ENCODE data around the gene GMEB1.
"Not testable (repeated sequence)": the region's sequence is repeated elsewhere in the genome, so short reads cannot be mapped to it uniquely, and the experiment has no call there.

GMEB1 gene

DNA sequence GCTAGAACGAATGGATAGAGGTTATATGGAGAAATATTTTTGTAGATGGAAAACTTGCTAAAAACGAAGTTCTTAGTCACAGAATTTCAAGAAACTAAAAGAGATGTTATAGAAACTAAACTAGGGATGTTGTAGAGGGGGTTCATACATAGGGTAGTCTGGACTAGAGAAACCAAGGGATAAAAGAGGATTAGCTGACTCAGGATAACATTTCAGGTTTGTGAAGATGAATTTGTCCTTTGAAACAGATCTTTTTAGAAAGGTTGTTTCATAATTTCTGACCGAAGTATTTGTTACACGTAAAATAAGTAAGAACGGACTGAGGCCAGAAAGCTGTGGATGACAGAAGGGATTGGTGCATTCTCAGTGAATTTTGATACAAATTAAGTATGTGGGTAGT, 81.7 kb downstream of the GMEB1 start:
- no peak for DNase-seq (ENCODE audit: low read depth in 2 of 3, low spot score in 1 of 3)

DNA sequence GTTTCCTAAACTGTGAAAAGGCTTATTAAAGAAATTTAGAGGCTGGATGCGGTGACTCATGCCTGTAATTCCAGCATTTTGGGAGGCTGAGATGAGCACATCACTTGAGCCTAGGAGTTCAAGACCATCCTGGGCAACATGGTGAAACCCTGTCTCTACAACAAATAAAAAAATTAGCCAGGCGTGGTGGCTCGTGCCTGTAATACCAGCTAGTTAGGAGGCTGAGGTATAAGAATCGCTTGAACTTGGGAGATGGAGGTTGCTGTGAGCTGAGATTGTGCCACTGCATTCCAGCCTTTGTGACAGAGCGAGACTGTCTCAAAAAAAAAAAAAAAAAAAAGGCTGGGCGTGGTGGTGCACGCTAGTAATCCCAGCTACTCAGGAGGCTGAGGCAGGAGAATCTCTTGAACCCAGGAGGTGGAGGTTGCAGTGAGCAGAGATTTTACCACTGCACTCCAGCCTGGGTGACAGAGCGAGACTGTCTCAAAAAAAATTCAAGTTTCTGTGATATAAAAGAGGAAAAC, 82.2 kb downstream of the GMEB1 start:
- DNase-seq (ENCODE audit: low read depth in 2 of 3, low spot score in 1 of 3), result not testable (repeated sequence)

DNA sequence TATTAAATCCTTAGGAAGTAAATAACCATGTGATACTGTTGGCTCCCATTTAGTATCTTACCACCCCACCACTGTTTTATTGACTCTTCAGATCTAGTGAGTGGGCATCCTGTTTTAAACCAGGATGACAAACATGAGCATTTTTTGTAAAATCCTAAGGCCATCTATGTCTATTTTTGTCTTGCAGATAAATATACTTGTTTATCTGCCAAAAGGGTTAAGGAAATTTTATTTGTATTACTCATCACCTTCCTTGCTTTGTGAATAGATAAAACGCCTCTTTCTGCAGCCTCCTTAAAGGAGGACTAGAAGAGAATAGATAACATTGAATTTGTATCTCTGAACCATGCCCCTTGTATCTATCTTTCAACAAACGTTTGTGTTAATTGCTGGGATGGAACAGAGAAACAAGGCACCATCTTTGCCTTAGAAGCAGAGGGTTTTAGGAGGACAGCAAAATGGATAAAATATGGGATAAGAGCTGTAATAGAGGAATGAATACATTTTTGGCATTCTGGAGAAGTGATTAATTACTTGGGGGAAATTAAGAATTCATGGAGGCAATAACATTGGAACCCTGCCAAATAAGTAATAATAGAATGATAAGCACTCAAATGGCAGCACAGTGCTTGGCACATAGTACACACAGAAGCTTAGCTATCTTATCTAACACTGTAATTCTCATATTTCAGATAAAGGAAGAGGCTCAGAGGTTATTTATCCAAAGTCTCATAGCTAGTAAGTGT, 82.9 kb downstream of the GMEB1 start:
- DNase-seq (ENCODE audit: low read depth in 2 of 3, low spot score in 1 of 3), result no peak

DNA sequence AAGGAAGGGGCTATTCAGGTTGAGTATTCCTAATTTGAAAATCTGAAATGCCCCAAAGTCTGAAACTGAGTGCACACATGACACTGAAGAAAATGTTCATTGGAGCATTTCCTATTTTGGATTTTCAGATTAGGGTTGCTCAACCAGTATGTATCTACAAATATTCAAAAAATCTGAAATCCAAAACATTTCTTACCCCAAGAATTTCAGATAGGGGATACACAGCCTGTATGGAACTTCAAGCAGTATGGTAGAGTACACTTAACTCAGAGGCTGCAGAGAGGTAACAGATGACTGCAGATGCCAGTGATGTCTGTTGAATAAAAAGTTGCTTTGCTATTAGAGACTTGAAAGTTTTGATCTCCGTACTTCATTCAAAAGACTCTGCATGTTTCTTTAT, 87.1 kb downstream of the GMEB1 start:
- DNase-seq (ENCODE audit: low read depth in 2 of 3, low spot score in 1 of 3), result no peak

DNA sequence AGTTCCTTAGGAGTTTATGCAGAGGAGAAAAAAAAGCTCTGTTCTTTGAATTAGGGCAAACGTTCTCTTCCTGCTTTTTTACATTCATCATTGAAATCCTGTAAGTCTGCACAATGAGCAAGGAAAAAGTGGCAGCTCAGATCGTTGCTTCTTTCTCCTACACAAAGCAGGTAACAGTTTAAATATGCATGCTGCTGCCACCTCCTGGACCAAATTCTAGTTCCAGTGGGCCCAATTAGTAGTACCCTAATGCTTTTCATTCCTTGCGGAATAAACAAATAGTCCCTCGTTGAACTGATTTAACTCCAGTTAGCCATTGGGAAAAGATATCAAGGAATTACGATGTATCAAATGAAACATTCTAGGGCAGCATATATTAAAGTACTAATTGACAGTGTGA, 88.3 kb downstream of the GMEB1 start:
- DNase-seq (ENCODE audit: low read depth in 2 of 3, low spot score in 1 of 3), result no peak

DNA sequence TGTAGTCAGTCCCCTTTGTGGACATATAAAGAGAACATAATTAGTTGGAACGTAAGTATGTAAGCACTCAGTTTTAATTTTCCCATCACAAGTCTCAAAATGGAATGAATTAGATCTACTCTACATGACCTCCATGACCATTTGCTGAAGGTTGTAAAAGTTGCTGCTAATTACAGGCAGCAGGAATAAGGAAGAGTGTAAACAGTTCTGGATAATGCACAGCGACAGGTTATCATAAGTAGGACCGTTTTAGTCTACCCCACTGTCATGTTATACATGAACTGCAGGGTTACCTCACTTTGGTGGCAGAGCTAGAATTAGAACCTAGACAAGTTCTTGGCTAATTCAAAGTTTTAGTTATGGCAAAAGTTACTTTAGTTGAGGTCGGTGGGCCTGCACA, 89.8 kb downstream of the GMEB1 start:
- no peak for DNase-seq (ENCODE audit: low read depth in 2 of 3, low spot score in 1 of 3)

DNA sequence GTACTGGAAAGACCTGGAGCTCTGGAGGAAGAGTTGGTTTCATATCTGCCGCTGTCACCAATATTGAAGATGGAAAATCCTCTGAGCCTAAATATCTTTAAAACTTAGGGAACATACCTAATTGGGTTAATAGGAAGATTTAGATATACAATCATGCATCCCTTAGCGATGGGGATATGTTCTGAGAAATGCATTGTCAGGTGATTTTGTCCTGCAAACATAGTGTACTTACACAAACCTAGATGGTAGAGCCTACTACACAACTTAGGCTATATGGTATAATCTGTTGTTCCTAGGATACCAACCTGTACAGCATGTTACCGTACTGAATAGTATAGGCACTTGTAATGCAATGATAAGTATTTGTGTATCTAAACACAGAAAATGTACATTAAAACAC, 90.7 kb downstream of the GMEB1 start:
- DNase-seq (ENCODE audit: low read depth in 2 of 3, low spot score in 1 of 3), result no peak

DNA sequence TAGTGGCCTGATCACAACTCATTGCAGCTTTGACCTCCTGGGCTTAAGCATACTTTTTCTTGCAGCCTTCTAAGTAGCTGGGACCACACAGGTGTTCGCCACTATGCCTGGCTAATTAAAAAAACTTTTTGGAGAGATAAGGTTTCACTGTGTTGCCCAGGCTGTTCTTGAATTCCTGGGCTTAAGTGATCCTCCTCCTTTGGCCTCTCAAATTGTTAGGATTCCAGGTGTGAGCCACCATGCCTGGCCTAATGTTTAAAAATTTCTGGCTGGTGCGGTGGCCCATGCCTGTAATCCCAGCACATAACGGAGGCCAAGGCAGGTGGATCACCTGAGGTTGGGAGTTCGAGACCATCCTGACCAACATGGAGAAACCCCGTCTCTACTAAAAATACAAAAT, 92.6 kb downstream of the GMEB1 start:
- DNase-seq (ENCODE audit: low read depth in 2 of 3, low spot score in 1 of 3), result no peak

DNA sequence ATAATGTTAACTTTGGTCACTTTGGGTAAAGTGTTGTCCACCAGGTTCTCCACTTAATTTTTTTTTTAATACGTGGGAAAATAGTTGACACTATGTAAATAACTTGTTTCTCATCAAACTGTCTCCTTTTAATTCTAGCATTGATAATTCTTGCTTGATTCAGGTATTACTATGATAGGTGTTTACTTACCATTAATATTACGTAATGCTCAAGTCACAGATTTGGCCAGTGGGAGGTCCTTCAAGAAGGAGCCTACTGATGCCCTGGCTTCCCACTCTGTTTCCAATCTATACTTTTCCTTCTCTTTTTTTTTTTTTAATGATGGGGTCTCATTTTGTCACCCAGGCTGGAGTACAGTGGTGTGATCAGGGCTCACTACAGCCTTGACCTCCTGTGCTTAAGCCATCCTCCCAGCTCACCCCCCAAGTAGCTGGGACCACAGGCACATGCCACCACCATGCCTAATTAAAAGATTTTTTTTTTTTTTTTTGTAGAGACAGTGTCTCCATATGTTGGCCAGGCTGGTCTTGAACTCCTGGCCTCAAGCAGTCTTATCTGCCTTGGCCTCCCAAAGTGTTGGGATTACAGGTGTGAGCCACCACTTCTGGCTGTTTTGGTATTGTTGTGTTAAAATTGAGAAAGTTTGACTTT, 98.1 kb downstream of the GMEB1 start:
- DNase-seq (ENCODE audit: low read depth in 2 of 3, low spot score in 1 of 3), result no peak

Data from stimulated activated CD4-positive, alpha-beta T cell treated with anti-CD3 and anti-CD28 coated beads, Interleukin-12 subunit alpha, Interleukin-12 subunit beta, amount 100 ng/mL, for 48 hours (primary cell).